B cell (primary cell): ENCODE results near the gene EGLN2. TPM values are rescaled to one million over a fixed set of nuclear protein-coding genes. Genes with fewer than 3 reads are reported as not detected.
A peak's percentile ranks its signal among the peaks of the same experiment; 100 is the strongest.

Experiments used
- ATAC-seq: fragments of 200-7000 bp; cut with Tn5 transposase; one replicate; pipeline ENCODE4 v1.10.0; 2021; ENCODE audit warnings: low read depth, mild to moderate bottlenecking, moderate number of reproducible peaks, moderate library complexity
- CTCF ChIA-PET: fragments of 350-600 bp; sonication (Branson Sonifier 250); formaldehyde crosslinking; loops from one replicate; lab custom pipeline; 2021; ENCODE audit warnings: antibody characterized with exemption, inconsistent platforms; lab: Charles Lee
- POLR2A ChIA-PET: fragments of 350-600 bp; sonication (Branson Sonifier 250); formaldehyde crosslinking; loops from one replicate; lab custom pipeline; 2021; ENCODE audit warnings: antibody characterized with exemption; lab: Charles Lee
- DNase-seq: peaks from one replicate; pipeline ENCODE4 v3.0.0; 2013
- H2AFZ ChIP-seq: 2 replicates; pipeline ENCODE4 v1.6.1; 2012; ENCODE audit warnings: mild to moderate bottlenecking, low read depth, low read length; ENCODE audit not compliant: insufficient read depth, poor library complexity, severe bottlenecking
- H3K27ac ChIP-seq, 2 donors: 1 replicate in 1 of 2; 2 replicates in 1 of 2; pipeline ENCODE4 v1.5.1; 2012 to 2013; ENCODE audit warnings: low read length in 2 of 2, mild to moderate bottlenecking in 2 of 2, moderate library complexity in 1 of 2
- H3K27me3 ChIP-seq, 4 experiments: fragments of 200-600 bp in 1 of 4; sonication (generic) in 1 of 4; replicated peaks in 1 of 4; 1 replicate in 2 of 4; 2 replicates in 2 of 4; pipeline versions ENCODE4 v1.6.1 to v1.7.0; 2013 to 2016; ENCODE audit warnings: low read length in 3 of 4, mild to moderate bottlenecking in 2 of 4, mixed read lengths in 1 of 4, moderate library complexity in 1 of 4; ENCODE audit not compliant: insufficient read depth in 4 of 4, control insufficient read depth in 3 of 4; ENCODE audit errors: control extremely low read depth in 1 of 4
- H3K36me3 ChIP-seq, 2 experiments: replicated peaks in 1 of 2; 1 replicate in 1 of 2; 2 replicates in 1 of 2; pipeline versions ENCODE4 v1.6.1 to v1.7.1; 2013; ENCODE audit warnings: low read length in 1 of 2; ENCODE audit not compliant: insufficient read depth in 2 of 2, control insufficient read depth in 1 of 2; ENCODE audit errors: control extremely low read depth in 1 of 2, extremely low read depth in 1 of 2
- H3K4me1 ChIP-seq, 2 donors: fragments of 200-600 bp in 1 of 2; sonication (generic) in 1 of 2; 1 replicate in 1 of 2; 2 replicates in 1 of 2; pipeline versions ENCODE4 v1.5.1 to v1.6.1; 2013 to 2017; ENCODE audit warnings: low read length in 2 of 2; ENCODE audit not compliant: control insufficient read depth in 2 of 2, insufficient read depth in 2 of 2
- H3K4me2 ChIP-seq: replicated peaks from 2 replicates; pipeline ENCODE3; 2012; ENCODE audit warnings: mild to moderate bottlenecking, low read depth, low read length; ENCODE audit not compliant: poor library complexity, severe bottlenecking
- H3K4me3 ChIP-seq, 5 experiments: fragments of 200-600 bp in 1 of 5; sonication (generic) in 1 of 5; 1 replicate in 3 of 5; 2 replicates in 2 of 5; pipeline versions ENCODE4 v1.5.1 to v1.7.0; 2011 to 2016; ENCODE audit warnings: low read length in 4 of 5, mild to moderate bottlenecking in 4 of 5, low read depth in 2 of 5, control low read depth in 1 of 5, moderate library complexity in 1 of 5; ENCODE audit not compliant: insufficient read depth in 1 of 5; ENCODE audit errors: control extremely low read depth in 1 of 5, extremely low read depth in 1 of 5
- H3K79me2 ChIP-seq: fragments of 200-600 bp; sonication (generic); one replicate; pipeline ENCODE4 v1.6.0; 2016; ENCODE audit warnings: low read length; ENCODE audit not compliant: control insufficient read depth, insufficient read depth
- H3K9ac ChIP-seq: fragments of 200-600 bp; sonication (generic); 2 replicates; pipeline ENCODE4 v1.6.1; 2017; ENCODE audit warnings: mild to moderate bottlenecking, low read length, moderate library complexity
- H3K9me3 ChIP-seq, 3 donors: one replicate each; pipeline versions ENCODE4 v1.6.1 to v1.7.1; 2013; ENCODE audit warnings: low read length in 2 of 3; ENCODE audit not compliant: control insufficient read depth in 2 of 3, insufficient read depth in 1 of 3; ENCODE audit errors: control extremely low read depth in 1 of 3
- H4K20me1 ChIP-seq: 2 replicates; pipeline ENCODE4 v1.6.0; 2012; ENCODE audit warnings: mild to moderate bottlenecking, low read length; ENCODE audit not compliant: insufficient read depth, control insufficient read depth, poor library complexity, severe bottlenecking
- H3K27ac Mint-ChIP-seq: one replicate; pipeline ENCODE4 v1.8.0; 2021; ENCODE audit warnings: mixed read lengths
- H3K27me3 Mint-ChIP-seq: one replicate; pipeline ENCODE4 v1.8.0; 2021; ENCODE audit warnings: mixed read lengths
- H3K4me1 Mint-ChIP-seq: one replicate; pipeline ENCODE4 v1.8.0; 2021; ENCODE audit warnings: mixed read lengths
- H3K4me3 Mint-ChIP-seq: one replicate; pipeline ENCODE4 v1.8.0; 2021; ENCODE audit warnings: mixed read lengths
- H3K9me3 Mint-ChIP-seq: one replicate; pipeline ENCODE4 v1.8.0; 2022; ENCODE audit warnings: mixed read lengths; ENCODE audit not compliant: insufficient read depth
- EZH2 ChIP-seq: IDR thresholded peaks from 2 replicates; pipeline ENCODE4 v1.6.1; 2012; ENCODE audit warnings: borderline replicate concordance, low read depth, mild to moderate bottlenecking, moderate library complexity, low read length; ENCODE audit not compliant: insufficient read depth, poor library complexity, severe bottlenecking
- WGBS: methylation state at CpG from one replicate; pipeline ENCODE4 v1.1.5; 2013; ENCODE audit warnings: missing lambda C conversion rate; ENCODE audit not compliant: insufficient coverage; 5-methylcytosine and 5-hydroxymethylcytosine counted together
- intact Hi-C: fragments of 100-400 bp; cut with micrococcal nuclease; formaldehyde crosslinking; loops from one replicate; pipeline ENCODE4 v1.10.0; 2022
- polyA plus RNA-seq: library from polyadenylated mRNA; depleted of rRNA; stranded (reverse); fragments of >200 nt; gene quantifications from 2 replicates; pipeline ENCODE4 v1.2.3, GENCODE V29; 2012
- total RNA-seq, 2 donors: library from RNA; stranded (reverse); fragments of 120-200 nt in 1 of 2; gene quantifications; 1 replicate in 1 of 2; 2 replicates in 1 of 2; pipeline versions ENCODE4 v1.2.3 to v1.2.4, GENCODE V29; 2013 to 2022
- TF ChIP-seq, protein P1 (sequence below): fragments of 200-600 bp; IDR thresholded peaks from one replicate; pipeline ENCODE4 v1.8.0; 2022; ENCODE audit warnings: antibody characterized with exemption, mild to moderate bottlenecking

Gene EGLN2
- total and polyA plus RNA-seq, 2 donors (not counting 1 experiment from before 2014, with no cell fraction given) = 130 to 178 TPM

DNA sequence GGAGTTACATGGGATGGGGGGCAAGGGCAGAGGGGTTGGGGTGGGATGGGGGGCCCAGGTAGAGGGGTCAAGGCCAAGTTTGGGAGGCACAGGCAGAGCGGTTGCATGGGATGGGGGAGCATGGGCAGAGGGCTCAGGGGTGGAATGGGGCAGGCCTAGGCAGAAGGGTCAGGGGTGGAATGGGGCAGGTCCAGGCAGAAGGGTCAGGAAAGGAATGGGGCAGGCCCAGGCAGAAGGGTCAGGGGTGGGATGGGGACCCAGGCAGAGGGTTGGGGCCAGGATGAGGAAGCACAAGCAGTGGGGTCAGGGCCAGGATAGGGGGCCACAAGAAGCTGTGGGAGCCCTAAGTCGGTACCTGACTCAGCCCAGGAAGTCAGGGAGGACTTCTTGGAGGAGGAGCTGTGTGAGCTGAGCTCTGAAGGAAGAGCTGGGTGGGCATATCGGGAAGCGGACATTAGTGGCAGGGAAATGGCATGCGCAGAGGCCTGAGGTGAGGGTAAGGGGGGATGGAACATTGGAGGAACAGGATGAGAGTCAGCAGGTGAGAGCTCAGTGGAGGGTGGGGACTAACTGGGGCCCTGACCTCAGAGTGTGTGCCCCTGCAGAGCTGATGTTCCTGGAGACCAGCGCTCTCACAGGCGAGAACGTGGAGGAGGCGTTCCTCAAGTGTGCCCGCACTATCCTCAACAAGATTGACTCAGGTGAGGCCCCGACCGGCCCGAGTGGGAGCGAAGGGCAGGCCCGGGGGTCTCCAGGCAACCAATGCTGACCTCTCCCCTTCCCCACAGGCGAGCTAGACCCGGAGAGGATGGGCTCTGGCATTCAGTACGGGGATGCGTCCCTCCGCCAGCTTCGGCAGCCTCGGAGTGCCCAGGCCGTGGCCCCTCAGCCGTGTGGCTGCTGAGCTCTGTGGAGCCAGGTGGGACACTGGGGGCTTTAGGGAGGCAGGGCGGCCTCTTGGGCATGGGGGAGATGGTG, 12.6 kb upstream of the EGLN2 start:
- TF ChIP-seq, protein P1, sequence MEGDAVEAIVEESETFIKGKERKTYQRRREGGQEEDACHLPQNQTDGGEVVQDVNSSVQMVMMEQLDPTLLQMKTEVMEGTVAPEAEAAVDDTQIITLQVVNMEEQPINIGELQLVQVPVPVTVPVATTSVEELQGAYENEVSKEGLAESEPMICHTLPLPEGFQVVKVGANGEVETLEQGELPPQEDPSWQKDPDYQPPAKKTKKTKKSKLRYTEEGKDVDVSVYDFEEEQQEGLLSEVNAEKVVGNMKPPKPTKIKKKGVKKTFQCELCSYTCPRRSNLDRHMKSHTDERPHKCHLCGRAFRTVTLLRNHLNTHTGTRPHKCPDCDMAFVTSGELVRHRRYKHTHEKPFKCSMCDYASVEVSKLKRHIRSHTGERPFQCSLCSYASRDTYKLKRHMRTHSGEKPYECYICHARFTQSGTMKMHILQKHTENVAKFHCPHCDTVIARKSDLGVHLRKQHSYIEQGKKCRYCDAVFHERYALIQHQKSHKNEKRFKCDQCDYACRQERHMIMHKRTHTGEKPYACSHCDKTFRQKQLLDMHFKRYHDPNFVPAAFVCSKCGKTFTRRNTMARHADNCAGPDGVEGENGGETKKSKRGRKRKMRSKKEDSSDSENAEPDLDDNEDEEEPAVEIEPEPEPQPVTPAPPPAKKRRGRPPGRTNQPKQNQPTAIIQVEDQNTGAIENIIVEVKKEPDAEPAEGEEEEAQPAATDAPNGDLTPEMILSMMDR = no peak
- TF ChIP-seq EZH2 = no peak
- 97% methylated on average over 18 of the region's 25 CpGs for WGBS
- H4K20me1 ChIP-seq = peaks cover 11% of the 10 kb centered on the region
- peaks cover 27% of the 10 kb centered on the region for H3K79me2 ChIP-seq
- H3K4me2 ChIP-seq = no peak overlapping the region
- no peaks in the 10 kb centered on the region for H3K27me3 Mint-ChIP-seq
- ChIA-PET CTCF (interaction anchor here (0.8 to 1.6 kb wide), 5 partner anchors 9 to 36 kb away, joined by 3 read pairs; partner anchors contain the start of genes ACTMAP and SNRPA), POLR2A (interaction anchor here (1.1 to 2.1 kb wide), 2 partner anchors 8 to 12 kb away, joined by 4 to 10 read pairs; partner anchors contain the start of gene RAB4B)
- H3K9ac ChIP-seq = no peak overlapping the region
- no peak for ATAC-seq
- intact Hi-C loops = no loop called here
- no peaks in the 10 kb centered on the region for H3K4me1 ChIP-seq
- H3K9me3 Mint-ChIP-seq = no peaks in the 10 kb centered on the region
- no peak overlapping the region for H2AFZ ChIP-seq
- H3K27me3 ChIP-seq = no peaks in the 10 kb centered on the region
- peaks cover under 1 to 45% of the 10 kb centered on the region in 2 experiments for H3K36me3 ChIP-seq
- no peak for DNase-seq
- no peaks in the 10 kb centered on the region for H3K9me3 ChIP-seq
- H3K27ac Mint-ChIP-seq = peak overlapping the region; percentile 41
- no peak overlapping the region for H3K4me3 Mint-ChIP-seq
- no peak overlapping the region for H3K4me3 ChIP-seq
- H3K4me1 Mint-ChIP-seq = peaks cover 26% of the 10 kb centered on the region
- no peak overlapping the region for H3K27ac ChIP-seq
